ENCODE measurements around the gene CLSTN2. TPM values are rescaled to one million over a fixed set of nuclear protein-coding genes. Genes with fewer than 3 reads are reported as not detected.

Gene CLSTN2
- total and polyA plus RNA-seq, 2 experiments from 2014 or later: 23.0 to 27.0 TPM

DNA sequence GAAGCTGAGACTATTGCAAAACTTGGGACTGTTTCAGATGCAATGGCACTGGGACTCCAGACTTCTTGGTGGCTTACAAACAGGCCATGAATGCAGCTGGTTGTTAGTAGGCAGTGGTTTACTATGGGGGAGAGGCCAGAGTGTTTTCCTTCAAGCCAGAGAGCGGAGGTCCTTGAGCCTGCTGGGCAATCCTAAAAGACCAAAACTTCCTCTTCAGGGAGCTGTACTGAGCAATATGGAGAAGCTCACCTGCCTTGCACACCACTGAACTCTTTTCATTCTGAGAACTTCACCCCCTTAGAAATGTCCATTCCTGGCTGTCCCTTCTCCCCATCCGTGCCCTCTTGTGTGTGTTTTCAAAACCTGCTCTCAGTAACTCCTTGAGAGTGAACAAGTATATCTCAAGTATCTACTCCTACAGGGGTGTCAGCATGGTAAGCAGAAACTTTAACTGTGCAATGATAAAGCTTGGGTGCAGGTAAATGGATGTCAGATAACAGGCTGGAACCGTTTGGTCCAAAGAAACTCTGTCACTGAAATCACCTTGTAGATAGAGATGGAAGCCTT is 213.9 kb downstream of the CLSTN2 start:
- DNase-seq (ENCODE audit: low spot score): no peak
- H3K4me3 ChIP-seq: no peak overlapping the region
- H3K9me2 ChIP-seq (replicated peaks; ENCODE audit: insufficient read depth): no peaks in the 10 kb centered on the region
- H4K20me1 ChIP-seq (ENCODE audit: insufficient read depth, poor library complexity, severe bottlenecking): no peaks in the 10 kb centered on the region
- WGBS (ENCODE audit: low lambda C conversion rate, missing lambda C conversion rate): 88% methylated on average over 3 of the region's 3 CpGs
- H3K36me3 ChIP-seq (replicated peaks; ENCODE audit: insufficient read depth, low read depth): no peaks in the 10 kb centered on the region
- TF ChIP-seq EZH2 (IDR thresholded peaks at IDR 0.05; ENCODE audit: borderline replicate concordance) (no peak), EZH2phosphoT487 (IDR thresholded peaks at IDR 0.05; ENCODE audit: low read depth, severe bottlenecking, unreplicated experiment) (no peak)
- TF ChIP-seq, protein P1, sequence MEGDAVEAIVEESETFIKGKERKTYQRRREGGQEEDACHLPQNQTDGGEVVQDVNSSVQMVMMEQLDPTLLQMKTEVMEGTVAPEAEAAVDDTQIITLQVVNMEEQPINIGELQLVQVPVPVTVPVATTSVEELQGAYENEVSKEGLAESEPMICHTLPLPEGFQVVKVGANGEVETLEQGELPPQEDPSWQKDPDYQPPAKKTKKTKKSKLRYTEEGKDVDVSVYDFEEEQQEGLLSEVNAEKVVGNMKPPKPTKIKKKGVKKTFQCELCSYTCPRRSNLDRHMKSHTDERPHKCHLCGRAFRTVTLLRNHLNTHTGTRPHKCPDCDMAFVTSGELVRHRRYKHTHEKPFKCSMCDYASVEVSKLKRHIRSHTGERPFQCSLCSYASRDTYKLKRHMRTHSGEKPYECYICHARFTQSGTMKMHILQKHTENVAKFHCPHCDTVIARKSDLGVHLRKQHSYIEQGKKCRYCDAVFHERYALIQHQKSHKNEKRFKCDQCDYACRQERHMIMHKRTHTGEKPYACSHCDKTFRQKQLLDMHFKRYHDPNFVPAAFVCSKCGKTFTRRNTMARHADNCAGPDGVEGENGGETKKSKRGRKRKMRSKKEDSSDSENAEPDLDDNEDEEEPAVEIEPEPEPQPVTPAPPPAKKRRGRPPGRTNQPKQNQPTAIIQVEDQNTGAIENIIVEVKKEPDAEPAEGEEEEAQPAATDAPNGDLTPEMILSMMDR (IDR thresholded peaks at IDR 0.05; ENCODE audit: poor library complexity): no peak
- no peaks in the 10 kb centered on the region for H3K9me3 ChIP-seq (ENCODE audit: low read depth)
- no peak overlapping the region for H3K27ac ChIP-seq
- no peak overlapping the region for H3K4me2 ChIP-seq
- no peak overlapping the region for H2AFZ ChIP-seq
- H3K79me2 ChIP-seq: no peaks in the 10 kb centered on the region
- H3K4me1 ChIP-seq (ENCODE audit: insufficient read depth): no peaks in the 10 kb centered on the region
- no peaks in the 10 kb centered on the region for H3K27me3 ChIP-seq

DNA sequence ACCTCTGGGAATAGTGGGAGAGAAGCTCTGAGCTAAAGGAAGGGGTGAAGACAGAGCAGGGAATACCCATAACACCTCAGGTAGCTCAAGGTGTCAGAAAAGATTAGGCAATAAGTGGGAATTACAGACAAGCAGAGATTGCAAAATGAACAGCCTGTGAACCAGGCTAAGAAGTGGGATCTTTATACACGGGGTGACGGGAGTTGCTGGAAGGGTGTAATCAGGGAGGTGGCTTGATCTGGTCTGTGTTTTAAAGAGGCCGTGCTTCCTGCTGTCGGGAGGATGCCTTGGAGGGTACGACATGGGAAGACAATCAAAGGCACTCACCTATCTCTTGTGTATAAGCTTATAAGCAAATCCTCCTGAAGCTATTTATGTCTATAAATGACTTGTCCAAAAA is 216.3 kb downstream of the CLSTN2 start:
- Histone ChIP-seq H3K27ac (no peak overlapping the region), H3K9me2 (replicated peaks; ENCODE audit: insufficient read depth) (no peaks in the 10 kb centered on the region), H3K4me3 (no peak overlapping the region), H3K27me3 (no peaks in the 10 kb centered on the region), H4K20me1 (ENCODE audit: insufficient read depth, poor library complexity, severe bottlenecking) (no peaks in the 10 kb centered on the region), H3K9me3 (ENCODE audit: low read depth) (no peaks in the 10 kb centered on the region), H3K4me1 (ENCODE audit: insufficient read depth) (no peaks in the 10 kb centered on the region), H3K79me2 (no peaks in the 10 kb centered on the region), H3K36me3 (replicated peaks; ENCODE audit: insufficient read depth, low read depth) (no peaks in the 10 kb centered on the region), H2AFZ (no peak overlapping the region), H3K4me2 (no peak overlapping the region)
- TF ChIP-seq, protein P1 (IDR thresholded peaks at IDR 0.05; ENCODE audit: poor library complexity): no peak
- TF ChIP-seq EZH2phosphoT487 (IDR thresholded peaks at IDR 0.05; ENCODE audit: low read depth, severe bottlenecking, unreplicated experiment) (no peak), EZH2 (IDR thresholded peaks at IDR 0.05; ENCODE audit: borderline replicate concordance) (no peak)
- DNase-seq (ENCODE audit: low spot score): no peak
- 64% methylated on average over 5 of the region's 5 CpGs for WGBS (ENCODE audit: low lambda C conversion rate, missing lambda C conversion rate)

DNA sequence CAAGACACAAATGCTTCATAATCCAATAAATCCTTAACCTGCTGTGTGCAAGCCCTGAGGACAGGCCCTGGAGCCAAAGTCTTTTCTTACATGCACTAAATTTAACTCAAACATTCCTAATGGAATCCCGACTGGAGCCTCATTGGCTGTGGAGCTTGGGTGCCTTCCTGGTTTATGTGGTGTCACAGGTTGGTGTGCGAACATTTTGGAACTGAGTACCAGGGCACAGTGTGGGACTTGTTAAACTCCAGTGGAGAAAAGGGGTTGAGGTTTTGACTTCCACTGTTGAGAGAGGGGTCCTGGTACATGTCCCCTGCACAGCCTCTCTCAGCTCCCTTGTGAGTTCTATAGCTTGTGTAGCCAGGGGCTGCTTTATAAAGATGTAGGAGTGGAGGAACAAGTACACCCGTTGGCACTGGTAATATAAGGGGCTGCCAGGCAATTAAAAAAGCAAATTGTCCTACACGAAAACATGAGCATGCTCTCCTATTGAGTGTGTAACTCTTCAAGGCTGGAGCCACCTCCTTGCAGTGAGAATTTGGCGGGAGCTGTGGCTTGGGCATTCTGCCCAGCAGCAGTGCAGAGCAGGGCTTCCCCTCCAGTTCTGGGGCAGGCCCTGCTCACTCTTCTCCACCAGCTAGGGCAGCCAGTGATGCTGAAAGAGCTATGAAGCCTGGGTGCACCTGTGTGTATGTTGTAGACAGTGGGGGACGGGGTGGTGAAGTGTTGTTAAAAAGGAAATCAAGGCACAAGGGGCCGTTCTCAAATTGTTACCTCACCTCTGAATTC is 218.1 kb downstream of the CLSTN2 start:
- no peak overlapping the region for H3K27ac ChIP-seq
- no peaks in the 10 kb centered on the region for H3K36me3 ChIP-seq (replicated peaks; ENCODE audit: insufficient read depth, low read depth)
- TF ChIP-seq, protein P1 (IDR thresholded peaks at IDR 0.05; ENCODE audit: poor library complexity): no peak
- no peak for TF ChIP-seq EZH2 (IDR thresholded peaks at IDR 0.05; ENCODE audit: borderline replicate concordance)
- no peak for TF ChIP-seq EZH2phosphoT487 (IDR thresholded peaks at IDR 0.05; ENCODE audit: low read depth, severe bottlenecking, unreplicated experiment)
- H3K9me2 ChIP-seq (replicated peaks; ENCODE audit: insufficient read depth): no peaks in the 10 kb centered on the region
- H4K20me1 ChIP-seq (ENCODE audit: insufficient read depth, poor library complexity, severe bottlenecking): no peaks in the 10 kb centered on the region
- no peak overlapping the region for H3K4me3 ChIP-seq
- no peaks in the 10 kb centered on the region for H3K27me3 ChIP-seq
- 87% methylated on average over 7 of the region's 7 CpGs for WGBS (ENCODE audit: low lambda C conversion rate, missing lambda C conversion rate)
- no peaks in the 10 kb centered on the region for H3K4me1 ChIP-seq (ENCODE audit: insufficient read depth)
- no peak overlapping the region for H2AFZ ChIP-seq
- H3K4me2 ChIP-seq: no peak overlapping the region
- DNase-seq (ENCODE audit: low spot score): no peak
- H3K79me2 ChIP-seq: no peaks in the 10 kb centered on the region
- H3K9me3 ChIP-seq (ENCODE audit: low read depth): no peaks in the 10 kb centered on the region

Data from hepatocyte (in vitro differentiated cells).